ENCODE data around the gene ZNF223. TPM values are rescaled to one million over a fixed set of nuclear protein-coding genes. Genes with fewer than 3 reads are reported as not detected.

The ZNF223 gene
- polyA plus RNA-seq (2013, experiment 1 of 2) = 2.4 TPM
- 2.2 TPM for polyA plus RNA-seq (2013, experiment 2 of 2)

- no peak within 1 kb of the TSS for H2BK12ac ChIP-seq (ENCODE audit: low read length in 2 of 2)
- 4% methylated on average over 38 of the region's 38 CpGs for WGBS
- H3K9me3 ChIP-seq (ENCODE audit: control insufficient read depth, low read length) = peaks cover 14% of the 10 kb centered on the region
- peak within 1 kb of the TSS; percentile 95 for H3K9ac ChIP-seq (ENCODE audit: low read length)
- peak within 1 kb of the TSS; percentile 21 for H2BK120ac ChIP-seq (ENCODE audit: low read depth, low read length)
- H3K14ac ChIP-seq (ENCODE audit: low read length in 2 of 2) = peak within 1 kb of the TSS in 1 of 2 experiments; percentile 73
- peak within 1 kb of the TSS in 1 of 2 experiments; percentile 96 for H3K18ac ChIP-seq (ENCODE audit: low read depth in 1 of 2, low read length in 2 of 2)
- H3K4ac ChIP-seq (ENCODE audit: low read depth in 1 of 2, low read length in 2 of 2) = peak within 1 kb of the TSS in 1 of 2 experiments; percentile 86
- peak within 1 kb of the TSS; percentile 91 to 95 for H3K4me3 ChIP-seq (ENCODE audit: insufficient read depth in 1 of 2, low read depth in 1 of 2, low read length in 2 of 2)
- H3K27ac ChIP-seq (ENCODE audit: low read length, poor library complexity, severe bottlenecking) = peak within 1 kb of the TSS; percentile 61
- peak; percentile 85 for DNase-seq
- H3K79me1 ChIP-seq (replicated peaks; ENCODE audit: low read length, poor library complexity, severe bottlenecking) = peaks cover 23% of the 10 kb centered on the region
- H4K91ac ChIP-seq (ENCODE audit: low read length) = no peak within 1 kb of the TSS
- H3K36me3 ChIP-seq (ENCODE audit: control insufficient read depth in 1 of 2, insufficient read depth in 2 of 2, low read depth in 1 of 2, low read length in 2 of 2) = peaks cover 9 to 14% of the 10 kb centered on the region in 2 experiments
- H2BK5ac ChIP-seq (ENCODE audit: low read depth, low read length, poor library complexity, severe bottlenecking) = no peak within 1 kb of the TSS
- H3K23ac ChIP-seq (ENCODE audit: low read length in 2 of 2) = no peak within 1 kb of the TSS
- peak within 1 kb of the TSS; percentile 97 for H4K8ac ChIP-seq (ENCODE audit: low read length)
- peak within 1 kb of the TSS; percentile 86 for H3K4me2 ChIP-seq (ENCODE audit: low read length, poor library complexity, severe bottlenecking)
- H3K4me1 ChIP-seq (ENCODE audit: control insufficient read depth, insufficient read depth, low read depth, low read length) = peaks cover 1% of the 10 kb centered on the region
- no peak within 1 kb of the TSS for H2AK5ac ChIP-seq (ENCODE audit: low read length, severe bottlenecking)
- peak within 1 kb of the TSS; percentile 98 for H2AFZ ChIP-seq (ENCODE audit: low read depth, low read length)
- H3K27me3 ChIP-seq (ENCODE audit: control insufficient read depth in 1 of 2, insufficient read depth in 1 of 2, low read length in 2 of 2) = peaks cover 0 to 8% of the 10 kb centered on the region in 2 experiments
- no peak within 1 kb of the TSS for H2BK15ac ChIP-seq (ENCODE audit: low read depth, poor library complexity, severe bottlenecking)
Measured at GRCh38 chr19:44051650-44052402, at the start of gene ZNF223. Gene ZNF223 (plus strand): TSS chr19:44052036. CDS start chr19:44055177, 3,141 bp downstream.

GRCh38 chr19:44002212-44002565 lies 49.6 kb upstream of the ZNF223 start:
- H2AFZ ChIP-seq (ENCODE audit: low read depth, low read length) = peak overlapping the region; percentile 78
- peak overlapping the region; percentile 72 to 96 for H3K4me3 ChIP-seq (ENCODE audit: insufficient read depth in 1 of 2, low read depth in 1 of 2, low read length in 2 of 2)
- H3K18ac ChIP-seq (ENCODE audit: low read depth in 1 of 2, low read length in 2 of 2) = peak overlapping the region in 1 of 2 experiments; percentile 76
- peaks cover 5% of the 10 kb centered on the region for H3K4me1 ChIP-seq (ENCODE audit: control insufficient read depth, insufficient read depth, low read depth, low read length)
- H3K27ac ChIP-seq (ENCODE audit: low read length, poor library complexity, severe bottlenecking) = peak overlapping the region; percentile 74
- no peak for DNase-seq
- no peak overlapping the region for H3K23ac ChIP-seq (ENCODE audit: low read length in 2 of 2)
- H2BK15ac ChIP-seq (ENCODE audit: low read depth, poor library complexity, severe bottlenecking) = no peak overlapping the region
- peak overlapping the region; percentile 91 for H3K9ac ChIP-seq (ENCODE audit: low read length)
- H3K4ac ChIP-seq (ENCODE audit: low read depth in 1 of 2, low read length in 2 of 2) = no peak overlapping the region
- H2AK5ac ChIP-seq (ENCODE audit: low read length, severe bottlenecking) = no peak overlapping the region
- 25% methylated on average over 8 of the region's 8 CpGs for WGBS
- H3K4me2 ChIP-seq (ENCODE audit: low read length, poor library complexity, severe bottlenecking) = peak overlapping the region; percentile 89
- H2BK12ac ChIP-seq (ENCODE audit: low read length in 2 of 2) = no peak overlapping the region
- H4K91ac ChIP-seq (ENCODE audit: low read length) = no peak overlapping the region
- H4K8ac ChIP-seq (ENCODE audit: low read length) = peak overlapping the region; percentile 91
- peaks cover 6 to 8% of the 10 kb centered on the region in 2 experiments for H3K36me3 ChIP-seq (ENCODE audit: control insufficient read depth in 1 of 2, insufficient read depth in 2 of 2, low read depth in 1 of 2, low read length in 2 of 2)
- no peak overlapping the region for H2BK5ac ChIP-seq (ENCODE audit: low read depth, low read length, poor library complexity, severe bottlenecking)
- no peaks in the 10 kb centered on the region for H3K27me3 ChIP-seq (ENCODE audit: control insufficient read depth in 1 of 2, insufficient read depth in 1 of 2, low read length in 2 of 2)
- peaks cover 12% of the 10 kb centered on the region for H3K79me1 ChIP-seq (replicated peaks; ENCODE audit: low read length, poor library complexity, severe bottlenecking)
- H3K14ac ChIP-seq (ENCODE audit: low read length in 2 of 2) = no peak overlapping the region
- no peak overlapping the region for H2BK120ac ChIP-seq (ENCODE audit: low read depth, low read length)
- peaks cover 11% of the 10 kb centered on the region for H3K9me3 ChIP-seq (ENCODE audit: control insufficient read depth, low read length)

- peak within 1 kb of the TSS; percentile 98 for H3K4me2 ChIP-seq (ENCODE audit: low read length, poor library complexity, severe bottlenecking)
- WGBS = under 1% methylated on average over 44 of the region's 48 CpGs
Measured at GRCh38 chr19:44002566-44003460, 49.0 kb upstream of the ZNF223 start, which contains the start of gene ZNF230. Gene ZNF230 (plus strand): TSS chr19:44002957. CDS start chr19:44007079, 4,122 bp downstream.

More at GRCh38 chr19:44002566-44003460, 49.0 kb upstream of the ZNF223 start, which contains the start of gene ZNF230:
- Histone ChIP-seq H3K27me3 (ENCODE audit: control insufficient read depth in 1 of 2, insufficient read depth in 1 of 2, low read length in 2 of 2) (no peaks in the 10 kb centered on the region), H2AFZ (ENCODE audit: low read depth, low read length) (peak within 1 kb of the TSS; percentile 79), H3K27ac (ENCODE audit: low read length, poor library complexity, severe bottlenecking) (peak within 1 kb of the TSS; percentile 74), H3K36me3 (ENCODE audit: control insufficient read depth in 1 of 2, insufficient read depth in 2 of 2, low read depth in 1 of 2, low read length in 2 of 2) (peaks cover 8 to 12% of the 10 kb centered on the region in 2 experiments), H3K79me1 (replicated peaks; ENCODE audit: low read length, poor library complexity, severe bottlenecking) (peaks cover 18% of the 10 kb centered on the region), H3K9ac (ENCODE audit: low read length) (peak within 1 kb of the TSS; percentile 91), H2AK5ac (ENCODE audit: low read length, severe bottlenecking) (no peak within 1 kb of the TSS), H4K8ac (ENCODE audit: low read length) (peak within 1 kb of the TSS; percentile 96), H3K14ac (ENCODE audit: low read length in 2 of 2) (peak within 1 kb of the TSS in 1 of 2 experiments; percentile 84), H3K23ac (ENCODE audit: low read length in 2 of 2) (no peak within 1 kb of the TSS), H3K4me3 (ENCODE audit: insufficient read depth in 1 of 2, low read depth in 1 of 2, low read length in 2 of 2) (peak within 1 kb of the TSS; percentile 75 to 96), H3K18ac (ENCODE audit: low read depth in 1 of 2, low read length in 2 of 2) (peak within 1 kb of the TSS; percentile 72 to 76), H2BK5ac (ENCODE audit: low read depth, low read length, poor library complexity, severe bottlenecking) (no peak within 1 kb of the TSS), H2BK15ac (ENCODE audit: low read depth, poor library complexity, severe bottlenecking) (peak within 1 kb of the TSS; percentile 80), H4K91ac (ENCODE audit: low read length) (peak within 1 kb of the TSS; percentile 65), H3K9me3 (ENCODE audit: control insufficient read depth, low read length) (peaks cover 12% of the 10 kb centered on the region), H2BK12ac (ENCODE audit: low read length in 2 of 2) (no peak within 1 kb of the TSS), H3K4me1 (ENCODE audit: control insufficient read depth, insufficient read depth, low read depth, low read length) (peaks cover 5% of the 10 kb centered on the region), H2BK120ac (ENCODE audit: low read depth, low read length) (no peak within 1 kb of the TSS), H3K4ac (ENCODE audit: low read depth in 1 of 2, low read length in 2 of 2) (peak within 1 kb of the TSS in 1 of 2 experiments; percentile 74)
- peak; percentile 98 for DNase-seq

Data from mesenchymal stem cell (in vitro differentiated cells and primary cell).